Liver (tissue), 9 donors: ENCODE results near the gene PARD3. TPM values are rescaled to one million over a fixed set of nuclear protein-coding genes. Genes with fewer than 3 reads are reported as not detected.
A peak's percentile ranks its signal among the peaks of the same experiment; 100 is the strongest.

Experiments used
- DNase-seq: peaks from one replicate; pipeline ENCODE4 v3.0.0-alpha.2; 2017; ENCODE audit warnings: low spot score
- H3K27ac ChIP-seq, 2 donors: one replicate each; pipeline ENCODE4 v1.7.0; 2013; ENCODE audit warnings: inconsistent platforms in 2 of 2, low read length in 2 of 2, control low read depth in 1 of 2, low read depth in 1 of 2, mild to moderate bottlenecking in 1 of 2
- H3K27me3 ChIP-seq, 4 donors: one replicate each; pipeline versions ENCODE4 v1.6.1 to v1.7.0; 2013; ENCODE audit warnings: low read length in 3 of 4, inconsistent platforms in 1 of 4, mild to moderate bottlenecking in 1 of 4, moderate library complexity in 1 of 4; ENCODE audit not compliant: control insufficient read depth in 4 of 4, insufficient read depth in 4 of 4
- H3K36me3 ChIP-seq, 4 donors: one replicate each; pipeline versions ENCODE4 v1.6.1 to v1.7.0; 2013; ENCODE audit warnings: low read length in 3 of 4, mild to moderate bottlenecking in 3 of 4, low read depth in 1 of 4, moderate library complexity in 1 of 4; ENCODE audit not compliant: control insufficient read depth in 4 of 4, insufficient read depth in 3 of 4
- H3K4me1 ChIP-seq, 4 donors: one replicate each; pipeline versions ENCODE4 v1.6.1 to v1.7.0; 2013; ENCODE audit warnings: low read length in 3 of 4, mild to moderate bottlenecking in 3 of 4, moderate library complexity in 1 of 4; ENCODE audit not compliant: control insufficient read depth in 4 of 4, insufficient read depth in 4 of 4
- H3K4me3 ChIP-seq, 3 donors: one replicate each; pipeline versions ENCODE4 v1.6.1 to v1.7.0; 2013; ENCODE audit warnings: low read length in 3 of 3, control low read depth in 1 of 3, low read depth in 1 of 3, mild to moderate bottlenecking in 1 of 3
- H3K9ac ChIP-seq, 2 donors: one replicate each; pipeline ENCODE4 v1.7.0; 2013; ENCODE audit warnings: low read length in 2 of 2, mild to moderate bottlenecking in 2 of 2, moderate library complexity in 2 of 2, control low read depth in 1 of 2, low read depth in 1 of 2
- H3K9me3 ChIP-seq, 4 donors: one replicate each; pipeline versions ENCODE4 v1.6.1 to v1.7.0; 2013; ENCODE audit warnings: low read length in 3 of 4; ENCODE audit not compliant: control insufficient read depth in 4 of 4
- EGR1 ChIP-seq, 2 donors: IDR thresholded peaks; 2 replicates each; pipeline ENCODE4 v1.6.1; 2016 to 2018; ENCODE audit warnings: antibody characterized with exemption in 2 of 2, low read depth in 2 of 2
- FOXA1 ChIP-seq: IDR thresholded peaks from 2 replicates; pipeline ENCODE4 v1.6.1; 2016; ENCODE audit warnings: antibody characterized with exemption
- FOXA2 ChIP-seq: IDR thresholded peaks from 2 replicates; pipeline ENCODE4 v1.6.1; 2016; ENCODE audit warnings: antibody characterized with exemption
- GABPA ChIP-seq, 2 donors: IDR thresholded peaks in 1 of 2; conservative IDR thresholded peaks in 1 of 2; 2 replicates each; pipeline ENCODE4 v1.6.1; 2016; ENCODE audit warnings: antibody characterized with exemption in 2 of 2, mild to moderate bottlenecking in 1 of 2, moderate library complexity in 1 of 2
- HNF4A ChIP-seq, 2 donors: conservative IDR thresholded peaks; 2 replicates each; pipeline ENCODE4 v1.6.1; 2016; ENCODE audit warnings: antibody characterized with exemption in 2 of 2, mild to moderate bottlenecking in 2 of 2
- HNF4G ChIP-seq: IDR thresholded peaks from 2 replicates; pipeline ENCODE4 v1.6.1; 2016; ENCODE audit warnings: antibody characterized with exemption
- JUND ChIP-seq, 2 donors: IDR thresholded peaks; 2 replicates each; pipeline ENCODE4 v1.6.1; 2016; ENCODE audit warnings: antibody characterized with exemption in 2 of 2
- NR2F2 ChIP-seq: IDR thresholded peaks from 2 replicates; pipeline ENCODE4 v1.6.1; 2016; ENCODE audit warnings: antibody characterized with exemption
- RAD21 ChIP-seq, 2 donors: IDR thresholded peaks; 2 replicates each; pipeline ENCODE4 v1.6.1; 2016; ENCODE audit warnings: antibody characterized with exemption in 2 of 2, mild to moderate bottlenecking in 2 of 2
- RXRA ChIP-seq, 2 donors: IDR thresholded peaks; 2 replicates each; pipeline ENCODE4 v1.6.1; 2017 to 2018; ENCODE audit warnings: antibody characterized with exemption in 2 of 2, mild to moderate bottlenecking in 1 of 2
- SP1 ChIP-seq: IDR thresholded peaks from 2 replicates; pipeline ENCODE4 v1.6.1; 2018; ENCODE audit warnings: antibody characterized with exemption, mild to moderate bottlenecking
- YY1 ChIP-seq: IDR thresholded peaks from 2 replicates; pipeline ENCODE4 v1.6.1; 2016; ENCODE audit warnings: antibody characterized with exemption, mild to moderate bottlenecking
- WGBS: extraction: QIAGEN DNeasy Blood & Tissue Kit; methylation state at CpG from one replicate; pipeline ENCODE4 v1.1.7; 2013; 5-methylcytosine and 5-hydroxymethylcytosine counted together
- polyA plus RNA-seq, 2 donors: library from polyadenylated mRNA; stranded (reverse) in 1 of 2; unstranded in 1 of 2; fragments of 200-250 nt in 1 of 2; fragments of >200 nt in 1 of 2; fragmentation: Nextera tagmentation in 1 of 2; extraction: Ambion mirVana in 1 of 2; gene quantifications; one replicate each; pipeline versions ENCODE4 v1.2.1 to v1.2.3, GENCODE V29; 2013 to 2015
- total RNA-seq, 2 donors: library from RNA; depleted of rRNA; stranded (reverse); fragments of >200 nt; gene quantifications; one replicate each; pipeline ENCODE4 v1.2.3, GENCODE V29; 2014
- TF ChIP-seq, protein P1 (sequence below): IDR thresholded peaks from 2 replicates; pipeline ENCODE4 v1.6.1; 2016; ENCODE audit warnings: antibody characterized with exemption, mild to moderate bottlenecking
- TF ChIP-seq, protein P2 (sequence below): fragments of 150-350 bp; IDR thresholded peaks from 2 replicates; pipeline ENCODE4 v1.5.1; 2017; ENCODE audit warnings: improper control_type of control experiment, low read depth, low read length; ENCODE audit not compliant: missing input control
- TF ChIP-seq, protein P3 (sequence below): IDR thresholded peaks from 2 replicates; pipeline ENCODE4 v1.6.1; 2016; ENCODE audit warnings: antibody characterized with exemption
- TF ChIP-seq, protein P4 (sequence below): IDR thresholded peaks from 2 replicates; pipeline ENCODE4 v1.6.1; 2016; ENCODE audit warnings: antibody characterized with exemption
- TF ChIP-seq, protein P5 (sequence below): IDR thresholded peaks from 2 replicates; pipeline ENCODE4 v1.6.1; 2016; ENCODE audit warnings: antibody characterized with exemption
- donor health status: healthy.
- donor health status: healthy.
- donor health status: healthy.
- donor health status: healthy.
- donor health status: healthy.

PARD3 gene
- total and polyA plus RNA-seq, 4 donors = 12.3 to 43.8 (median 13.5) TPM

DNA sequence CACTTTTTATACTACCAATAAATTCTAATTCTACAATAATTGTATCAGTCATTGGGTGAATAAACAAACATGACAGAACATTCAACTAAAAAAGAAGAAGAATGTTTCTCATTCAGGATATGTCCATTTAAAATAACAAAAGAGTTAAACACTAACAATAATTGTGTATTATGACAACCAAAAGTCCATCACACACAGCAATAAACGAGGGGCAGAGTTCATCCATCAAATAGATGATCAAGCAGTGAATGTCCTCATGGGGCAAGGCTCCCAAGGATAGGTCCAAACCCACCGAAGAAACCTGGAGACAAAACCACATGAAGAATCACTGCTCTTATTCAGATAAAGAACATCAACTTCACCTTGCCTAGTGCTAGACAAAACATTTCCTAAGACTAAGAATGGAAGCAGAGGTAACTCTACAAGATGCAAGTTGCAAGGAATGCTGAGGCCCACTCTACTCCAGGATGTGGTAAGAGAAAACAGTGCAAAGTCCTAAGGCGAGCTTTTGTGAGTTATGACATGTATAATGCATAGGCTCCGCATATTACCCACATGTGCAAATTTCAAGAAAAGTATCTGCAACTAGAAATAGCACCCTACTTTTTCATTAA is 115.1 kb downstream of the PARD3 start (continued):
- TF ChIP-seq, protein P1, sequence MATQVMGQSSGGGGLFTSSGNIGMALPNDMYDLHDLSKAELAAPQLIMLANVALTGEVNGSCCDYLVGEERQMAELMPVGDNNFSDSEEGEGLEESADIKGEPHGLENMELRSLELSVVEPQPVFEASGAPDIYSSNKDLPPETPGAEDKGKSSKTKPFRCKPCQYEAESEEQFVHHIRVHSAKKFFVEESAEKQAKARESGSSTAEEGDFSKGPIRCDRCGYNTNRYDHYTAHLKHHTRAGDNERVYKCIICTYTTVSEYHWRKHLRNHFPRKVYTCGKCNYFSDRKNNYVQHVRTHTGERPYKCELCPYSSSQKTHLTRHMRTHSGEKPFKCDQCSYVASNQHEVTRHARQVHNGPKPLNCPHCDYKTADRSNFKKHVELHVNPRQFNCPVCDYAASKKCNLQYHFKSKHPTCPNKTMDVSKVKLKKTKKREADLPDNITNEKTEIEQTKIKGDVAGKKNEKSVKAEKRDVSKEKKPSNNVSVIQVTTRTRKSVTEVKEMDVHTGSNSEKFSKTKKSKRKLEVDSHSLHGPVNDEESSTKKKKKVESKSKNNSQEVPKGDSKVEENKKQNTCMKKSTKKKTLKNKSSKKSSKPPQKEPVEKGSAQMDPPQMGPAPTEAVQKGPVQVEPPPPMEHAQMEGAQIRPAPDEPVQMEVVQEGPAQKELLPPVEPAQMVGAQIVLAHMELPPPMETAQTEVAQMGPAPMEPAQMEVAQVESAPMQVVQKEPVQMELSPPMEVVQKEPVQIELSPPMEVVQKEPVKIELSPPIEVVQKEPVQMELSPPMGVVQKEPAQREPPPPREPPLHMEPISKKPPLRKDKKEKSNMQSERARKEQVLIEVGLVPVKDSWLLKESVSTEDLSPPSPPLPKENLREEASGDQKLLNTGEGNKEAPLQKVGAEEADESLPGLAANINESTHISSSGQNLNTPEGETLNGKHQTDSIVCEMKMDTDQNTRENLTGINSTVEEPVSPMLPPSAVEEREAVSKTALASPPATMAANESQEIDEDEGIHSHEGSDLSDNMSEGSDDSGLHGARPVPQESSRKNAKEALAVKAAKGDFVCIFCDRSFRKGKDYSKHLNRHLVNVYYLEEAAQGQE = no peak
- TF ChIP-seq FOXA1 = no peak

DNA sequence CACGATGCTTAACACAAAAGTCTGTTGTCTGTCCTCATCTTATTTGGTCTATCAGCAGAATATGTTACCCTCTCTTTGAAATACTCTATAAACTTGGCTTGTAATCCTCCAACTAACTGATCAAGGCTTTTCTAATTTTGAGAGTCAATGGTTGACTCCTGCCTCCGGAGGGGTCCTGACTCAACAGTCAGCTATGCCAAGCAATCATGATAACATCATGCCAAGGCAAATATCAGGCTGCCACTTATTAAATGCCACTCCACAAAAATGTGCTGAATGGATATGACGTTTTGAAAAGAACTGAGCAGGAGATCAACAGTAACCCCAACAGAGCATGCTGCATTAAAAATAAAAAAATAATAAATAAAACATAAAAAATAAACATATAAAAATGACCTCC is 116.1 kb downstream of the PARD3 start:
- 41% methylated on average over 3 of the region's 3 CpGs for WGBS
- Histone ChIP-seq H3K4me3 (no peak overlapping the region), H3K9me3 (no peaks in the 10 kb centered on the region), H3K4me1 (peaks cover 0 to 9% (median 4%) of the 10 kb centered on the region in 4 donors), H3K27ac (no peak overlapping the region), H3K36me3 (peaks cover 0 to 5% (median under 1%) of the 10 kb centered on the region in 4 donors), H3K27me3 (no peaks in the 10 kb centered on the region), H3K9ac (no peak overlapping the region)
- DNase-seq = no peak
- TF ChIP-seq JUND (IDR thresholded peaks at IDR 0.05) (peak in 1 of 2 donors; percentile 42), YY1 (no peak)

DNA sequence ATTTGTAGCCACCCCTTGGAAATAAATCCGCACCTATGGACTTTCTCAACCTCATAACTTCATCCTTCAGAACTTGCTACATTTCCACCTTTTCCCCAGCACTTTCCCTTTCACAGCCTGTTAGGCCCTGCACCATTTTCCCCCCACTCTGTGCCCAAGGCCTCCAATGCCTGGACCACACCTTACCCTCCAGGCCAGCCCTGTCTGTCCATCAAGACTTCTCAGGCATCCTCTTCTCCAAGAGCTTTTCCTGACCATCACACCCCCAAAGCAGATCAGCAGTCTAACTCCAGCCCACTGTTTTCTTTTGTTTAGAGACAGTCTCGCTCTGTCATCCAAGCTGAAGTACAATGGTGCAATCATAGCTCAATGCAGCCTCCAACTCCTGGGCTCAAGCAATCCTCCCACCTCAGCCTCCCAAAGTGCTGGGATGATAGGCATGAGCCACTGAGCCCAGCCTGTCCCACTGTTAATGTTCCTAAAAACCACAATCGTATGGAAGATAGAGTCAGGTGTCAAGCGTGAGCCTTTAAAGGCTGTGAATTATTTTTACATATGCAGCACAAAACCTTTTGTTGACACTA is 116.8 kb downstream of the PARD3 start:
- Histone ChIP-seq H3K27me3 (no peaks in the 10 kb centered on the region), H3K4me1 (peaks cover 0 to 9% (median 4%) of the 10 kb centered on the region in 4 donors), H3K9me3 (no peaks in the 10 kb centered on the region), H3K36me3 (peaks cover 0 to 5% (median under 1%) of the 10 kb centered on the region in 4 donors), H3K4me3 (no peak overlapping the region), H3K27ac (no peak overlapping the region), H3K9ac (no peak overlapping the region)
- no peak for TF ChIP-seq RAD21 (IDR thresholded peaks at IDR 0.05)
- TF ChIP-seq, protein P2, sequence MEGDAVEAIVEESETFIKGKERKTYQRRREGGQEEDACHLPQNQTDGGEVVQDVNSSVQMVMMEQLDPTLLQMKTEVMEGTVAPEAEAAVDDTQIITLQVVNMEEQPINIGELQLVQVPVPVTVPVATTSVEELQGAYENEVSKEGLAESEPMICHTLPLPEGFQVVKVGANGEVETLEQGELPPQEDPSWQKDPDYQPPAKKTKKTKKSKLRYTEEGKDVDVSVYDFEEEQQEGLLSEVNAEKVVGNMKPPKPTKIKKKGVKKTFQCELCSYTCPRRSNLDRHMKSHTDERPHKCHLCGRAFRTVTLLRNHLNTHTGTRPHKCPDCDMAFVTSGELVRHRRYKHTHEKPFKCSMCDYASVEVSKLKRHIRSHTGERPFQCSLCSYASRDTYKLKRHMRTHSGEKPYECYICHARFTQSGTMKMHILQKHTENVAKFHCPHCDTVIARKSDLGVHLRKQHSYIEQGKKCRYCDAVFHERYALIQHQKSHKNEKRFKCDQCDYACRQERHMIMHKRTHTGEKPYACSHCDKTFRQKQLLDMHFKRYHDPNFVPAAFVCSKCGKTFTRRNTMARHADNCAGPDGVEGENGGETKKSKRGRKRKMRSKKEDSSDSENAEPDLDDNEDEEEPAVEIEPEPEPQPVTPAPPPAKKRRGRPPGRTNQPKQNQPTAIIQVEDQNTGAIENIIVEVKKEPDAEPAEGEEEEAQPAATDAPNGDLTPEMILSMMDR = no peak
- TF ChIP-seq HNF4A (conservative IDR thresholded peaks at IDR 0.05) = no peak
- TF ChIP-seq FOXA2 = no peak
- TF ChIP-seq GABPA (IDR thresholded peaks at IDR 0.05 in 1 of 2, conservative IDR thresholded peaks at IDR 0.05 in 1 of 2) = no peak
- no peak for TF ChIP-seq RXRA (IDR thresholded peaks at IDR 0.05)
- TF ChIP-seq, protein P3, sequence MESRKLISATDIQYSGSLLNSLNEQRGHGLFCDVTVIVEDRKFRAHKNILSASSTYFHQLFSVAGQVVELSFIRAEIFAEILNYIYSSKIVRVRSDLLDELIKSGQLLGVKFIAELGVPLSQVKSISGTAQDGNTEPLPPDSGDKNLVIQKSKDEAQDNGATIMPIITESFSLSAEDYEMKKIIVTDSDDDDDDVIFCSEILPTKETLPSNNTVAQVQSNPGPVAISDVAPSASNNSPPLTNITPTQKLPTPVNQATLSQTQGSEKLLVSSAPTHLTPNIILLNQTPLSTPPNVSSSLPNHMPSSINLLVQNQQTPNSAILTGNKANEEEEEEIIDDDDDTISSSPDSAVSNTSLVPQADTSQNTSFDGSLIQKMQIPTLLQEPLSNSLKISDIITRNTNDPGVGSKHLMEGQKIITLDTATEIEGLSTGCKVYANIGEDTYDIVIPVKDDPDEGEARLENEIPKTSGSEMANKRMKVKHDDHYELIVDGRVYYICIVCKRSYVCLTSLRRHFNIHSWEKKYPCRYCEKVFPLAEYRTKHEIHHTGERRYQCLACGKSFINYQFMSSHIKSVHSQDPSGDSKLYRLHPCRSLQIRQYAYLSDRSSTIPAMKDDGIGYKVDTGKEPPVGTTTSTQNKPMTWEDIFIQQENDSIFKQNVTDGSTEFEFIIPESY = no peak
- TF ChIP-seq, protein P1 = no peak
- TF ChIP-seq, protein P4, sequence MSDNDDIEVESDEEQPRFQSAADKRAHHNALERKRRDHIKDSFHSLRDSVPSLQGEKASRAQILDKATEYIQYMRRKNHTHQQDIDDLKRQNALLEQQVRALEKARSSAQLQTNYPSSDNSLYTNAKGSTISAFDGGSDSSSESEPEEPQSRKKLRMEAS = no peak
- no peak for TF ChIP-seq EGR1 (IDR thresholded peaks at IDR 0.05; ENCODE audit: low read depth in 2 of 2)
- no peak for TF ChIP-seq JUND (IDR thresholded peaks at IDR 0.05)
- no peak for TF ChIP-seq FOXA1
- no peak for TF ChIP-seq HNF4G
- TF ChIP-seq SP1 = no peak
- TF ChIP-seq NR2F2 = no peak
- TF ChIP-seq, protein P5, sequence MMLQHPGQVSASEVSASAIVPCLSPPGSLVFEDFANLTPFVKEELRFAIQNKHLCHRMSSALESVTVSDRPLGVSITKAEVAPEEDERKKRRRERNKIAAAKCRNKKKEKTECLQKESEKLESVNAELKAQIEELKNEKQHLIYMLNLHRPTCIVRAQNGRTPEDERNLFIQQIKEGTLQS = no peak
- DNase-seq = no peak
- 96% methylated on average over 4 of the region's 4 CpGs for WGBS
